ENCODE data around the gene GABRB2.
"Not testable (repeated sequence)": the region's sequence is repeated elsewhere in the genome, so short reads cannot be mapped to it uniquely, and the experiment has no call there.

GABRB2 gene

GRCh38 chr5:161271816-161272215, 274.7 kb downstream of the GABRB2 start:
- intact Hi-C loops (cut with DNase I) = no loop called here
- no peak for DNase-seq

- DNase-seq = peak in 3 of 42 donors; percentile 11 to 19 (median 16)
- intact Hi-C loops (cut with DNase I) = no loop called here
Observed at GRCh38 chr5:161269125-161269524, 277.4 kb downstream of the GABRB2 start.

- no peak for DNase-seq
- intact Hi-C loops (cut with DNase I) = no loop called here
Observed at GRCh38 chr5:161266954-161267353, 279.6 kb downstream of the GABRB2 start.

GRCh38 chr5:161265006-161265405, 281.5 kb downstream of the GABRB2 start:
- no peak for DNase-seq
- intact Hi-C loops (cut with DNase I) = no loop called here

- intact Hi-C loops (cut with DNase I) = no loop called here
- no peak for DNase-seq
Observed at GRCh38 chr5:161263191-161263590, 283.3 kb downstream of the GABRB2 start.

- no peak for DNase-seq
- intact Hi-C loops (cut with DNase I) = no loop called here
Observed at GRCh38 chr5:161261668-161262323, 284.7 kb downstream of the GABRB2 start.

- no peak for DNase-seq
- intact Hi-C loops (cut with DNase I) = no loop called here
Observed at GRCh38 chr5:161258438-161258837, 288.1 kb downstream of the GABRB2 start.

GRCh38 chr5:161256957-161257356, 289.6 kb downstream of the GABRB2 start:
- no peak for DNase-seq
- intact Hi-C loops (cut with DNase I) = no loop called here

GRCh38 chr5:161252955-161253354, 293.6 kb downstream of the GABRB2 start:
- DNase-seq; intact Hi-C loops (cut with DNase I): not testable (repeated sequence)

- no peak for DNase-seq
- intact Hi-C loops (cut with DNase I) = no loop called here
Observed at GRCh38 chr5:161246749-161247148, 299.8 kb downstream of the GABRB2 start.

- intact Hi-C loops (cut with DNase I); DNase-seq: not testable (repeated sequence)
Observed at GRCh38 chr5:161245846-161246245, 300.7 kb downstream of the GABRB2 start.
